ENCODE data around the gene MED12L.

GRCh38 chr3:151439652-151440125 is 354.2 kb downstream of the MED12L start:
- TF ChIP-seq CTCF (IDR thresholded peaks at IDR 0.05): peak in 1 of 3 donors; percentile 17
- no peak for TF ChIP-seq POLR2A (IDR thresholded peaks at IDR 0.05)

Data from lower leg skin (tissue), 3 donors.